GM10248 (cell line): Measurements from ENCODE around the gene BCL2.

Experiments
- CTCF ChIA-PET: fragments of 300-600 bp; sonication (Branson Sonifier 250); formaldehyde crosslinking; extraction: SDS; loops from one replicate; lab custom pipeline; 2021; ENCODE audit warnings: antibody characterized with exemption; lab: Yijun Ruan, JAX
- POLR2A ChIA-PET: fragments of 350-650 bp; sonication (Branson Sonifier 250); formaldehyde crosslinking; extraction: SDS; loops from one replicate; lab custom pipeline; 2020; ENCODE audit warnings: antibody characterized with exemption; lab: Yijun Ruan, JAX
- DNase-seq: peaks from one replicate; pipeline ENCODE4 v3.0.0; 2012; ENCODE audit errors: extremely low spot score
- CTCF ChIP-seq: IDR thresholded peaks from 2 replicates; pipeline ENCODE4 v1.5.1; 2012; ENCODE audit warnings: mild to moderate bottlenecking, low read depth; ENCODE audit errors: extremely low read depth, missing control alignments, control extremely low read depth

The BCL2 gene

DNA sequence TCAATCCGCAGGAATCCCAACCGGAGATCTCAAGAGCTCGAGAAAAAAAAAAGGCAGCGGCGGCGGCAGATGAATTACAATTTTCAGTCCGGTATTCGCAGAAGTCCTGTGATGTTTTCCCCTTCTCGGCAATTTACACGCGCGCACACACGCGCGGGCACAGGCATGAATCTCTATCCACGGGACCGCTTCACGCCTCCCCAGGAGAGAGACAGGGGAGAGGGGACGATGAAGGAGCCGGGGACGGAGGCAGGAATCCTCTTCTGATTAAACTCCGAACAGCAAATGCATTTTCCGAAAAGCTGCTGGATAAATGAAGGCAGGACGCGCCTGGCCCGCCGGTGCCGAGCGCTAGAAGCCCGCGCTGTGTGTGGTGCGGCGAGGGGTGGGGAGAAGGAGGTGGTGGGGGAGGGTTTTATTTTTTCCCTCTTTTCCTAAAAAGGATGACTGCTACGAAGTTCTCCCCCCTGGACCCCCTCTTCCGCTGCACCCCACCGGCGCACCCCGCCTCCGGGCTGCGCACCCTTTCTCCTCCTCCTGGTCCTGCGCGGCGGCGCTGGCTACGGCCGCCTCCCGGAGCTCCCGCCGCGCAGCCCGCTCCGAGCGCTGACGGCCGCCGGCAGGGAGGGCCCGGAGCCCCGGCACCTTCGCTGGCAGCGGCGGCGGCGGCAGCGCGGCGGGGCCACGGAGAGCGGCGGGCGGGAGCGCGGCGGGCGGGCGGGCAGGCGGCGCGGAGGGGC lies at the start of gene BCL2:
BCL2 (minus strand) TSS at position 387 of the 740 bp plus-strand sequence.
- no peak for DNase-seq

DNA sequence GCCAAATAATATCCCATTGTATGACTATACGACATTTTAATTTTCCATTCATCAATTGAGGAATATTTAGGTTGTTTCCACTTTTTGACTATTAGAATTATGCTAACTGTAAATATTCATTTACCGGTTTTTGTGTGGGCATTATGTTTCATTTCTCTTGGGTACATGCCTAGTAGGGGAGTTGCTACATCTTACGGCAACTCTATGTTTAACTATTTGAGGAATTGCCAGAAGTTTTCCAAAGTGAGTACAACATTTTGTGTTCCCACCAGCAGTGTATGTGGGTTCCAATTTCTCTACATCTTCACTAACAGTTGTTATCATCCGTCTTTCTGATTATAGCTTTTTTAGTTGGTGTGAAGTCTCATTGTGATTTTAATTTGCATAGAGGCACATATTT lies 49.0 kb upstream of the BCL2 start:
- no peak for TF ChIP-seq CTCF
- no peak for DNase-seq
- ChIA-PET POLR2A (no interaction called here), CTCF (interaction anchor here (0.9 to 1.3 kb wide), 3 partner anchors 9 to 44 kb away, joined by 3 read pairs; no protein-coding TSS in a partner anchor)

More for the DNA sequence above, at the start of gene BCL2:
- ChIA-PET CTCF (interaction anchor here (0.9 to 3.6 kb wide), 21 partner anchors 8 to 356 kb away, joined by 4 to 61 read pairs (median 13); no protein-coding TSS in a partner anchor), POLR2A (no interaction called here)
- TF ChIP-seq CTCF = no peak

DNA sequence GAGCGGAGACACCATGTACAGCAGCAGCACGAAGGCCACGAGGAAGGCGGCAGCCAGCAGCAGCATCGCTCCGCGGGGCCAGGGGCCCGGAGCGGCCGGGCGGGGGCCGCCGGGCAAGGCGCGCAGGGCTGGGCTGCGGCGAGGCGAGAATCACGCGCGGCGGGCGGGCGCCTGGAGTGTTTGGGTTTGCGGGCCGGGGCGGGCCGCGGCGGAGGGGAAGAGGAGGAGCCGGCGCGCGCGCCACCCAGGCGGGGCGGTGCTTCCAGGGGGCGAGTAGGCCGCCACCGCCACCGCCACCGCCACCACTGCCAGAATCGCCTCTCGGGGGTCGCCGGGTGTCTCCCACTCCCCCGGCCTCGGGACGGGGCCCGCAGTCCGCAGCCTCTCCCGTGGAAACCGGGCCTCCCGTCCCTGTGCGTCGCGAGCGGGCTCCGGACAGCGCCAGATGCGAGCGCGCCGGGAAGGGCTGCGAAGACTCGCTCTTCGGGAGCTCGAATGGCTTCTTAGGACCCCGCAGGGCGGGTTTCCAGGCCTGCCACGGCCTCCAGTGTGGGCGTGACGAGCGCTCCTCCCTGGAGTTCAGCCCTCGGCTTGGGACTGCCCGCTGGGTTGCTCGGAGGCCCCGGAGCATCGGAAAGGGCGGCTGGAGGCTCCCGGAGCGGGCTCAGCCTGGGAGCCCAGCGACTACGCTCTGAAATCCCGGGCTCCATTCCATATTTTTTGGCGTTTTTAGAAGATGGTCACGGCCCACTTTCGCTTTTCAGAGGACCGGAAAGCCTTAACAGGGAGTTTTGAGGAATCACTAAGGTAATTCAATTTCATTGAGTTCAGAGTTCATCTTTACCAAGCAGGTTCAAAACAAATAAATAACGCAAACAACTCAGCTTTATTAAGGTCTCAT lies 47.7 kb upstream of the BCL2 start, which contains the start of gene KDSR:
KDSR (minus strand) TSS at position 154 of the 901 bp plus-strand sequence; CDS start at position 66, 88 bp downstream.
- TF ChIP-seq CTCF = no peak
- POLR2A ChIA-PET = interaction anchor here (1.3 kb wide), 1 partner anchor 28 kb away, joined by 3 read pairs; no protein-coding TSS in a partner anchor
- DNase-seq = peak; percentile 93
- CTCF ChIA-PET = interaction anchor here (0.6 to 1.3 kb wide), 3 partner anchors 42 to 59 kb away, joined by 3 read pairs; no protein-coding TSS in a partner anchor

GRCh38 chr18:63366213-63367052 lies 46.9 kb upstream of the BCL2 start:
- POLR2A ChIA-PET = no interaction called here
- CTCF ChIA-PET = interaction anchor here (1.0 to 2.2 kb wide), 8 partner anchors 10 to 73 kb away, joined by 4 to 9 read pairs (median 4); no protein-coding TSS in a partner anchor
- no peak for TF ChIP-seq CTCF
- peak; percentile 65 for DNase-seq

- CTCF ChIA-PET = interaction anchor here (1.0 to 2.2 kb wide), 8 partner anchors 9 to 74 kb away, joined by 4 to 9 read pairs (median 4); no protein-coding TSS in a partner anchor
- no peak for TF ChIP-seq CTCF
- DNase-seq = peak; percentile 26
- POLR2A ChIA-PET = no interaction called here
These were observed 46.3 kb upstream of the BCL2 start for GRCh38 chr18:63365876-63366212.
